GM12878 (cell line): Measurements from ENCODE around the gene PAXX. TPM values are rescaled to one million over a fixed set of nuclear protein-coding genes. Genes with fewer than 3 reads are reported as not detected.

Source experiments
- ATAC-seq: fragments of 200-7000 bp; cut with Tn5 transposase; 3 replicates; pipeline ENCODE4 v1.9.1; 2020; ENCODE audit warnings: mild to moderate bottlenecking, moderate library complexity
- BruUV-seq: library from RNA; stranded (reverse); fragments of 400-500 nt; replicated peaks from 2 replicates; lab custom pipeline; 2021; lab: Mats Ljungman, UMichigan
- CTCF ChIA-PET: fragments of 300-600 bp; sonication (Branson Sonifier 250); formaldehyde crosslinking; extraction: SDS; loops from one replicate; lab custom pipeline; 2021; ENCODE audit warnings: inconsistent platforms; lab: Yijun Ruan, JAX
- POLR2A ChIA-PET: fragments of 350-600 bp; formaldehyde crosslinking; extraction: SDS; loops from one replicate; lab custom pipeline; 2021; ENCODE audit warnings: inconsistent platforms; lab: Charles Lee
- RAD21 ChIA-PET: fragments of 300-600 bp; sonication (Branson Sonifier 250); formaldehyde crosslinking; loops from one replicate; lab custom pipeline; 2023; ENCODE audit warnings: antibody characterized with exemption; ENCODE audit not compliant: unreplicated experiment; lab: Charles Lee
- SMC1A ChIA-PET: fragments of 300-600 bp; sonication (Branson Sonifier 250); formaldehyde crosslinking; loops from one replicate; lab custom pipeline; 2023; ENCODE audit not compliant: unreplicated experiment, uncharacterized antibody; lab: Charles Lee
- DNase-seq: peaks from one replicate; pipeline ENCODE4 v3.0.0-alpha.2; 2011; ENCODE audit warnings: low read depth, low spot score
- FAIRE-seq: peaks from 3 replicates; lab custom pipeline; 2011; peaks lifted over from hg19 to GRCh38; lab: Jason Lieb, UNC
- H2AFZ ChIP-seq: 2 replicates; pipeline ENCODE4 v1.6.0; 2011; ENCODE audit warnings: low read depth, low read length, control low read depth; ENCODE audit not compliant: control insufficient read depth
- H3K27ac ChIP-seq: 2 replicates; pipeline ENCODE4 v1.5.1; 2011; ENCODE audit warnings: control low read depth; ENCODE audit not compliant: control insufficient read depth, insufficient read depth
- H3K27me3 ChIP-seq, 2 experiments: replicated peaks in 1 of 2; 2 replicates each; pipeline versions ENCODE4 v1.6.0 to v1.6.1; 2011; ENCODE audit warnings: low read length in 1 of 2; ENCODE audit not compliant: control insufficient read depth in 2 of 2, insufficient read depth in 2 of 2
- H3K36me3 ChIP-seq, 2 experiments: 2 replicates each; pipeline ENCODE4 v1.5.1; 2011; ENCODE audit warnings: low read length in 1 of 2; ENCODE audit not compliant: control insufficient read depth in 2 of 2, insufficient read depth in 2 of 2
- H3K4me1 ChIP-seq: 2 replicates; pipeline ENCODE4 v1.6.1; 2011; ENCODE audit warnings: mild to moderate bottlenecking, low read length, moderate library complexity, mixed read lengths; ENCODE audit not compliant: control insufficient read depth, insufficient read depth
- H3K4me2 ChIP-seq: 2 replicates; pipeline ENCODE4 v1.6.0; 2011; ENCODE audit warnings: control low read depth; ENCODE audit not compliant: control insufficient read depth, insufficient read depth
- H3K4me3 ChIP-seq: fragments of 200-600 bp; sonication (generic); 2 replicates; pipeline ENCODE4 v1.5.1; 2016
- H3K79me2 ChIP-seq: 2 replicates; pipeline ENCODE4 v1.6.0; 2011; ENCODE audit warnings: low read length; ENCODE audit not compliant: control insufficient read depth, insufficient read depth
- H3K9ac ChIP-seq: 2 replicates; pipeline ENCODE4 v1.8.0; 2011; ENCODE audit warnings: low read length, control low read depth, mixed read lengths; ENCODE audit not compliant: control insufficient read depth, insufficient read depth
- H3K9me3 ChIP-seq: replicated peaks from 3 replicates; pipeline ENCODE4 v1.5.1; 2011; ENCODE audit warnings: mild to moderate bottlenecking, low read length; ENCODE audit not compliant: control insufficient read depth, insufficient read depth
- H4K20me1 ChIP-seq: 2 replicates; pipeline ENCODE4 v1.6.0; 2011; ENCODE audit not compliant: control insufficient read depth, insufficient read depth
- BHLHE40 ChIP-seq, 2 experiments: fragments of 450-650 bp in 1 of 2; IDR thresholded peaks; 2 replicates each; pipeline ENCODE4 v1.6.1; 2011 to 2017; ENCODE audit warnings: low read depth in 2 of 2, borderline replicate concordance in 1 of 2, improper control_type of control experiment in 1 of 2, low read length in 1 of 2, mild to moderate bottlenecking in 1 of 2
- IRF3 ChIP-seq: fragments of 450-650 bp; IDR thresholded peaks from 2 replicates; pipeline ENCODE4 v1.6.1; 2014; ENCODE audit warnings: mild to moderate bottlenecking
- NRF1 ChIP-seq: conservative IDR thresholded peaks from 2 replicates; pipeline ENCODE4 v1.6.1; 2011; ENCODE audit warnings: mild to moderate bottlenecking, low read depth, low read length, improper control_type of control experiment
- WGBS: methylation state at CpG from one replicate; pipeline ENCODE4 v1.1.6; 2016; ENCODE audit warnings: low lambda C conversion rate; ENCODE audit not compliant: insufficient replicate concordance, insufficient coverage; ENCODE audit errors: missing lambda C conversion rate; 5-methylcytosine and 5-hydroxymethylcytosine counted together
- in situ Hi-C: fragments of 300-500 bp; cut with MboI; formaldehyde crosslinking; loops from 9 replicates; pipeline ENCODE4 v1.14.3; 2018; ENCODE audit warnings: mixed read lengths
- intact Hi-C: fragments of 100-400 bp; cut with micrococcal nuclease; formaldehyde crosslinking; loops from one replicate; pipeline ENCODE4 v1.14.2; 2022; ENCODE audit not compliant: unreplicated experiment
- polyA plus RNA-seq, 11 experiments: library from polyadenylated mRNA; depleted of rRNA in 4 of 11; unstranded in 6 of 11; stranded (reverse) in 5 of 11; fragments of >200 nt; fragmentation: Nextera tagmentation in 4 of 11; fragmentation: Illumina TruSeq in 1 of 11; extraction: Ambion mirVana in 4 of 11; extraction: Trizol in 1 of 11; gene quantifications; 1 replicate in 1 of 11; 2 replicates in 10 of 11; pipeline versions ENCODE4 v1.2.1 to v1.2.3, GENCODE V29; 2011 to 2016; ENCODE audit warnings: inconsistent platforms in 2 of 11, missing spikeins in 2 of 11, low read depth in 1 of 11
- total RNA-seq, 4 experiments: library from RNA; depleted of rRNA in 3 of 4; stranded (reverse); fragments of >200 nt in 3 of 4; fragmentation: Illumina TruSeq in 1 of 4; extraction: Trizol in 1 of 4; gene quantifications; 2 replicates each; pipeline versions ENCODE4 v1.2.1 to v1.2.3, GENCODE V29; 2013 to 2021
- TF ChIP-seq, protein P1 (sequence below): IDR thresholded peaks from 2 replicates; pipeline ENCODE4 v1.6.1; 2011; ENCODE audit warnings: borderline replicate concordance, low read depth, mild to moderate bottlenecking, moderate library complexity, mixed read lengths, low read length; ENCODE audit not compliant: insufficient read depth; ENCODE audit errors: extremely low read length

Gene PAXX
- total and polyA plus RNA-seq, 10 of the 15 experiments (the other 5 are each of a cell fraction or from before 2014, with no cell fraction given), result 0.18 to 60.6 (median 29.5) TPM

- BruUV-seq, result no TSS peak
- ATAC-seq, result peak; percentile 18
- Histone ChIP-seq H3K9ac (no peak overlapping the region), H2AFZ (no peak overlapping the region), H4K20me1 (no peaks in the 10 kb centered on the region), H3K27ac (no peak overlapping the region), H3K4me3 (no peak overlapping the region), H3K27me3 (peaks cover 0 to 2% of the 10 kb centered on the region in 2 experiments; a peak in 2 of 4 replicates), H3K36me3 (no peaks in the 10 kb centered on the region), H3K4me2 (no peak overlapping the region), H3K9me3 (no peaks in the 10 kb centered on the region), H3K4me1 (peaks cover 20% of the 10 kb centered on the region), H3K79me2 (no peaks in the 10 kb centered on the region)
- ChIA-PET POLR2A (no interaction called here), SMC1A (interaction anchor here (1.8 kb wide), 1 partner anchor 77 kb away, joined by 6 read pairs; no protein-coding TSS in a partner anchor), CTCF (interaction anchor here (1.1 to 2.9 kb wide), 6 partner anchors 10 to 237 kb away, joined by 3 to 19 read pairs (median 4); partner anchors contain the start of gene PAXX), RAD21 (interaction anchor here (1.7 kb wide), 1 partner anchor 10 kb away, joined by 6 read pairs; no protein-coding TSS in a partner anchor)
- 16% methylated on average over 21 of the region's 21 CpGs for WGBS
- no peak for DNase-seq
- no peak for FAIRE-seq
- no peak for TF ChIP-seq IRF3
- peak in 1 of 2 experiments; percentile 66; a peak in 1 of 4 replicates for TF ChIP-seq BHLHE40 (IDR thresholded peaks at IDR 0.05; ENCODE audit: borderline replicate concordance in 1 of 2, low read depth in 2 of 2, low read length in 1 of 2)
- intact Hi-C loops (no loop called here), in situ Hi-C loops (no loop called here)
These were observed 33.3 kb downstream of the PAXX start for GRCh38 chr9:137025517-137025966.

- TF ChIP-seq, protein P1, sequence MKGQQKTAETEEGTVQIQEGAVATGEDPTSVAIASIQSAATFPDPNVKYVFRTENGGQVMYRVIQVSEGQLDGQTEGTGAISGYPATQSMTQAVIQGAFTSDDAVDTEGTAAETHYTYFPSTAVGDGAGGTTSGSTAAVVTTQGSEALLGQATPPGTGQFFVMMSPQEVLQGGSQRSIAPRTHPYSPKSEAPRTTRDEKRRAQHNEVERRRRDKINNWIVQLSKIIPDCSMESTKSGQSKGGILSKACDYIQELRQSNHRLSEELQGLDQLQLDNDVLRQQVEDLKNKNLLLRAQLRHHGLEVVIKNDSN, result no peak
- no peak for TF ChIP-seq NRF1
- Histone ChIP-seq H4K20me1 (no peaks in the 10 kb centered on the region), H3K9me3 (no peaks in the 10 kb centered on the region), H3K4me2 (no peak overlapping the region), H3K9ac (no peak overlapping the region), H3K4me1 (peaks cover 27% of the 10 kb centered on the region), H3K4me3 (no peak overlapping the region), H3K27ac (no peak overlapping the region), H3K36me3 (no peaks in the 10 kb centered on the region), H3K27me3 (peaks cover 0 to 2% of the 10 kb centered on the region in 2 experiments; a peak in 2 of 4 replicates), H3K79me2 (no peaks in the 10 kb centered on the region), H2AFZ (no peak overlapping the region)
- in situ Hi-C loops (no loop called here), intact Hi-C loops (no loop called here)
- DNase-seq (no peak), ATAC-seq (no peak), FAIRE-seq (no peak)
- ChIA-PET CTCF (interaction anchor here (1.1 to 2.9 kb wide), 6 partner anchors 9 to 238 kb away, joined by 3 to 19 read pairs (median 4); partner anchors contain the start of genes AJM1 and PAXX), SMC1A (interaction anchor here (1.8 kb wide), 1 partner anchor 78 kb away, joined by 6 read pairs; no protein-coding TSS in a partner anchor), POLR2A (interaction anchor here (0.6 to 1.4 kb wide), 2 partner anchors 9 to 30 kb away, joined by 3 to 4 read pairs; partner anchors contain the start of gene CLIC3), RAD21 (interaction anchor here (0.9 kb wide), 1 partner anchor 162 kb away, joined by 3 read pairs; the partner anchor contains the start of genes ANAPC2 and SSNA1)
- no TSS peak for BruUV-seq
- WGBS, result 82% methylated on average over 2 of the region's 2 CpGs
These were observed 34.2 kb downstream of the PAXX start for GRCh38 chr9:137026384-137026783.
